ENCODE measurements around the gene RAPGEF5. TPM values are rescaled to one million over a fixed set of nuclear protein-coding genes. Genes with fewer than 3 reads are reported as not detected.

Gene RAPGEF5
- total and polyA plus RNA-seq, 2 donors (not counting 3 experiments of a cell fraction or from before 2014, with no cell fraction given): 10.0 to 43.2 TPM

DNA sequence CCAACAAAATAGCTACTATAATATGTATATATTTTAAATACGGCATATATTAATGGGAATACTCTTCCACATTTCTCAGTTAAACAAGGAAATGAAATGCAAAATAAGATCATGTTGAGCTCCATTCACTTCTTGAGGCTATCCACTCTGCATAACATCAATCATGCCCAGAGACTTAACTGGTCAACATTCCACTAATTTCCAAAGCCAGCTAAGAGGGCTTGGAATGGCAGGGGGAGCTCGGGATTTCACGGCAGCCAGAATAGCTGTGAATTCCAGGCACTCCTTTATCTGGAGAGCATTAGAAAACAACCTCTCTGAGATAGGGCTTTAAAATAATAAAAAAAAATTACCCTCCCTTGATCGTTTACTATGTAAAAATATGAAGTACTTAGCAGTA, 216.4 kb downstream of the RAPGEF5 start:
- CTCF ChIA-PET: interaction anchor here (1.1 to 3.1 kb wide), 3 partner anchors 12 to 76 kb away, joined by 3 to 25 read pairs (median 3); no protein-coding TSS in a partner anchor
- H3K9me3 ChIP-seq (replicated peaks; ENCODE audit: control insufficient read depth, insufficient read depth, low read length): no peaks in the 10 kb centered on the region
- H3K27me3 ChIP-seq (ENCODE audit: control insufficient read depth in 2 of 2, insufficient read depth in 2 of 2, low read length in 2 of 2): no peaks in the 10 kb centered on the region
- TF ChIP-seq GATA2 (IDR thresholded peaks at IDR 0.05; ENCODE audit: insufficient read depth, insufficient read length, low read depth, low read length) (no peak), JUN (IDR thresholded peaks at IDR 0.05; ENCODE audit: borderline replicate concordance, insufficient read depth, insufficient read length, low read depth) (no peak)
- no peak overlapping the region for H3K27ac ChIP-seq (ENCODE audit: insufficient read depth, low read depth, low read length)
- no peak overlapping the region for H3K4me2 ChIP-seq (ENCODE audit: insufficient read depth, low read length)
- peaks cover 8 to 18% of the 10 kb centered on the region in 2 experiments for H3K36me3 ChIP-seq (ENCODE audit: control insufficient read depth in 2 of 2, extremely low read depth in 1 of 2, insufficient read depth in 2 of 2, low read length in 2 of 2)
- FAIRE-seq (no peak), DNase-seq (ENCODE audit: low read depth, low spot score) (no peak)
- H3K9ac ChIP-seq (replicated peaks; ENCODE audit: extremely low read depth, insufficient read depth, low read length): no peak overlapping the region
- no peaks in the 10 kb centered on the region for H3K4me1 ChIP-seq (ENCODE audit: control insufficient read depth, extremely low read depth, insufficient read depth, low read length)
- intact Hi-C loops (cut with micrococcal nuclease): no loop called here
- POLR2A ChIA-PET: no interaction called here
- H3K79me2 ChIP-seq (ENCODE audit: control insufficient read depth, insufficient read depth, low read length): no peaks in the 10 kb centered on the region
- H3K9me1 ChIP-seq (replicated peaks; ENCODE audit: control insufficient read depth, extremely low read depth, insufficient read depth, low read length): no peaks in the 10 kb centered on the region
- dilution Hi-C loops (cut with MboI; ENCODE audit: extremely low pct_ligation_motif_present, low sequenced_read_pairs): no loop called here
- H2AFZ ChIP-seq (ENCODE audit: low read depth, low read length): no peak overlapping the region
- no TSS peak for BruUV-seq (replicated peaks)
- H4K20me1 ChIP-seq (replicated peaks; ENCODE audit: control insufficient read depth, extremely low read depth, insufficient read depth, low read length): no peaks in the 10 kb centered on the region
- H3K4me3 ChIP-seq (replicated peaks in 1 of 3; ENCODE audit: insufficient read depth in 1 of 3, low read depth in 1 of 3, low read length in 3 of 3): no peak overlapping the region

GRCh38 chr7:22138886-22139285, 218.1 kb downstream of the RAPGEF5 start:
- Histone ChIP-seq H3K9ac (replicated peaks; ENCODE audit: extremely low read depth, insufficient read depth, low read length) (no peak overlapping the region), H2AFZ (ENCODE audit: low read depth, low read length) (no peak overlapping the region), H3K4me1 (ENCODE audit: control insufficient read depth, extremely low read depth, insufficient read depth, low read length) (no peaks in the 10 kb centered on the region), H3K27me3 (ENCODE audit: control insufficient read depth in 2 of 2, insufficient read depth in 2 of 2, low read length in 2 of 2) (no peaks in the 10 kb centered on the region), H3K36me3 (ENCODE audit: control insufficient read depth in 2 of 2, extremely low read depth in 1 of 2, insufficient read depth in 2 of 2, low read length in 2 of 2) (peaks cover 9 to 20% of the 10 kb centered on the region in 2 experiments), H3K79me2 (ENCODE audit: control insufficient read depth, insufficient read depth, low read length) (no peaks in the 10 kb centered on the region), H4K20me1 (replicated peaks; ENCODE audit: control insufficient read depth, extremely low read depth, insufficient read depth, low read length) (no peaks in the 10 kb centered on the region), H3K4me2 (ENCODE audit: insufficient read depth, low read length) (no peak overlapping the region), H3K9me1 (replicated peaks; ENCODE audit: control insufficient read depth, extremely low read depth, insufficient read depth, low read length) (no peaks in the 10 kb centered on the region), H3K27ac (ENCODE audit: insufficient read depth, low read depth, low read length) (no peak overlapping the region), H3K4me3 (replicated peaks in 1 of 3; ENCODE audit: insufficient read depth in 1 of 3, low read depth in 1 of 3, low read length in 3 of 3) (no peak overlapping the region), H3K9me3 (replicated peaks; ENCODE audit: control insufficient read depth, insufficient read depth, low read length) (no peaks in the 10 kb centered on the region)
- FAIRE-seq (no peak), DNase-seq (ENCODE audit: low read depth, low spot score) (no peak)
- CTCF ChIA-PET: interaction anchor here (0.9 to 1.4 kb wide), 3 partner anchors 11 to 29 kb away, joined by 3 to 6 read pairs (median 3); no protein-coding TSS in a partner anchor
- dilution Hi-C loops (cut with MboI; ENCODE audit: extremely low pct_ligation_motif_present, low sequenced_read_pairs): no loop called here
- intact Hi-C loops (cut with micrococcal nuclease): no loop called here
- TF ChIP-seq EZH2 (IDR thresholded peaks at IDR 0.05; ENCODE audit: borderline replicate concordance, low read depth, low read length, severe bottlenecking): no peak
- TF ChIP-seq POLR2AphosphoS5 (IDR thresholded peaks at IDR 0.05; ENCODE audit: insufficient read depth, low read depth, low read length): no peak
- no peak for TF ChIP-seq FOS (IDR thresholded peaks at IDR 0.05; ENCODE audit: borderline replicate concordance, insufficient read depth, low read length)
- TF ChIP-seq MYC (IDR thresholded peaks at IDR 0.05; ENCODE audit: low read depth, low read length): no peak
- no peak for TF ChIP-seq GATA2 (IDR thresholded peaks at IDR 0.05; ENCODE audit: insufficient read depth, insufficient read length, low read depth, low read length)
- no peak for TF ChIP-seq CTCF (IDR thresholded peaks at IDR 0.05; ENCODE audit: extremely low read depth in 1 of 2, insufficient read depth in 1 of 2, low read depth in 1 of 2, low read length in 2 of 2)
- no TSS peak for BruUV-seq (replicated peaks)
- POLR2A ChIA-PET: no interaction called here

Measured in endothelial cell of umbilical vein (primary cell).